ENCODE data around the gene RASGRF1.

The RASGRF1 gene

DNA sequence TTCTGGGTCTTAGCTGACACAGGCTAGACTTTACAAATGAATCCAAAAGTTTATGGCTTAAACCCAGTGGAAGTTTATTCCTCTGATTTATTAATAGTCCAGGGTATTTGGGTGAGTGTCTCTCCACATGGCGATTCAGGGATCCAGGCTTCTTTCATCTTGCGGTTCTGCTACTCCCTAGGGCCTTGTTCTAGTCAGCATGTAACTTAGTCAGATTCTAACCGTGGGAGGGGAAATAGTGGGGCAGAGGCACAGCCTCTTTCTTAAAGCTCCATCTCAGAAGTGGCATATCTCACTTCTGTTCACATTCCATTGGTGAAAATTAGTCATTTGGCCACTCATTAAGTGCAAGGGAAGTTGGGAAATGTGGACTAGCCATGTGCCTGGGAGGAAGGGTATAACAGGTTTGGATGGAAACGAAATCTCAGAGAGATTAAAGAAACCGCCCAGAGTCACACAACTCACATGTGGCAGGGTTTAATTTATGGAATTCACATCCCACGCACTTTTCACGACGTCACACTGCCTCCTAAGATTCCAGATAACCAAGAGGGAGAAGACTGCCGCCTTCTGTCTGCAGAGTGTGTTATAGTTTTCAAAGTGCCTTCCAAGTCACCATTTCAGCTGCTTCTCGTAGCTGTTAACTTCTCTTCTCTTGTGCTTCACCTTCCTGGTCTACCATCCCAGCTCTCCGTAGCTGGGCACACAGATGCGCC lies 11.4 kb upstream of the RASGRF1 start:
- no peak for DNase-seq (ENCODE audit: low read depth)

DNA sequence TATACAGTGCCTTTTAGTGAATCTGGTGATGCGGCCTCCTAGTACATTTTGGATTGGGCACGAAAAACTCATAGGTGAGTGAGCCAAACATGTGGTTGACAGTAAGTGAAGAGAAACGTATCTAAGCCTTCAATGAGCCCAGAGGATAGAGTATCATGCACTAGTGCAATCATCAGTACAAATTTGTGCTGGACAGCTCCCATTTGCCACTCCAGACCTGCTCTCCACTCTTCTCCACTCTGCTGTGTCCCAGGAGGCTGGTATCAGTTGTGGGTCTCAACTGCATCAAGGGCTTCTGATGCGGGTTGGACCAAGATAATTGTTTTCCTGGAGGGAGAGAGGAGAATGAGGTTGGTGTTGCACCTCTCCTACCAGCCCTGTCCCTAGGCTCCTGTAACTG lies 9.1 kb upstream of the RASGRF1 start:
- no peak for DNase-seq (ENCODE audit: low read depth)

DNA sequence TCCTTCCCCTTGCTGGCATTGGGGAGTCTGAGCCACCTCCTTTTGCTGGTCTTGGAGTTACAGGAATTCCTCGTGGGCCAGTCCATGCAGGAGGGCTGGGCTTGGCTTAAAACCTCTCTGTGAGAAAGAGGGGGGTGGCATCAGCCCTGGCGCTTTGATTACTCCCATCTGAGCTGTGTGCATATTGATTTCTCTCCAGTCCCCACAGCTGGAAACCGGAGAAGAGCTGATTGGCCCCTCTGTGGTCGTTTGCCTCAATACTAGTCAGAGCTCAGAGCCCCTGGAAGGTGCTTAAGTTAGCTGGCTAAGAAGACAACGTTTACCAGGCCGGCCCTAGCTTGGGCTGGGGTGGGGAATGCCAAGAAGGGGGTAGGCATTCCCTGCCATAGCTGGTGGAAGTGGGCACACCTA lies 4.0 kb upstream of the RASGRF1 start:
- DNase-seq (ENCODE audit: low read depth): no peak

DNA sequence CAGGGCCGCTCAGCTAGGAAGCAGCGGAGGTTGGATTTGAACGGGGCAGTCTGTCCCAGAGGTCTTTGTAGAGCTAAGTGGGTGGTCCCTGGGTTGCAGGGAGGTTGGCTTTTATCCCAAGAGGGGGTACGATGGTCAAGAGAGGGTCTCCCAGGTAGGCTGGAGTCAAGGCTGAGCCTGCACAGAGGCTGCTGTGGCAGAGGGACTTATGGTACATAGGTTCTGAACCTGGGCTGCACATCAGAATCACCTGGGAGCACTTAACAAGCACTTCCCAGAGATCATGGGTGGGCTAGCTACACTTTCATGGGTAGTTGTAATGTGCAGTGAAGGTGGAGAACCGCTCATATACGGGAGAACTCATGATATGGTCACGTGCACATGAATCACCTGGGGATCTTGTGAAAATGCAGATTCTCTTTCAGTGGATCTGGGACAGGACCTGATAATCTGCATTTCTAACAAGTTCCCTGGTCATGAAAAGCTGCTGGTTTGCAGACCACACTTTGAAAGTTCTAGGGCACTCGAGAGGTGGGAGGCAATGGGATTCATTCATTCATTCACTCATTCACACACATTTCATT lies 2.9 kb upstream of the RASGRF1 start:
- DNase-seq (ENCODE audit: low read depth): no peak

DNA sequence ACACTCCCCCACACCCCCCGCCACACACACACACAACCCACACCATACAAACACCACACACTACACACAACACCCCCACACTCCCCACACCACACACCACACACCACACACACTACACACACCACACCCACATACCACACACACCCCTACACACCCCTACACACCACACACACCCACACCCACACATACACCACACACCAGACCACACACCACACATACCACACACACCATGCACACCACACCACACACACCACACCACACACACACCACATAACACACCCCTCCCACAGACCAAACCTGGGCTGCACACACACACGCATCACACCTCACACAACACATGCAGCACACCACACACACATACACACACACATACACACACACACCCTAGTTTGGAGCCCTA lies 1.8 kb upstream of the RASGRF1 start:
- no peak for DNase-seq (ENCODE audit: low read depth)

DNA sequence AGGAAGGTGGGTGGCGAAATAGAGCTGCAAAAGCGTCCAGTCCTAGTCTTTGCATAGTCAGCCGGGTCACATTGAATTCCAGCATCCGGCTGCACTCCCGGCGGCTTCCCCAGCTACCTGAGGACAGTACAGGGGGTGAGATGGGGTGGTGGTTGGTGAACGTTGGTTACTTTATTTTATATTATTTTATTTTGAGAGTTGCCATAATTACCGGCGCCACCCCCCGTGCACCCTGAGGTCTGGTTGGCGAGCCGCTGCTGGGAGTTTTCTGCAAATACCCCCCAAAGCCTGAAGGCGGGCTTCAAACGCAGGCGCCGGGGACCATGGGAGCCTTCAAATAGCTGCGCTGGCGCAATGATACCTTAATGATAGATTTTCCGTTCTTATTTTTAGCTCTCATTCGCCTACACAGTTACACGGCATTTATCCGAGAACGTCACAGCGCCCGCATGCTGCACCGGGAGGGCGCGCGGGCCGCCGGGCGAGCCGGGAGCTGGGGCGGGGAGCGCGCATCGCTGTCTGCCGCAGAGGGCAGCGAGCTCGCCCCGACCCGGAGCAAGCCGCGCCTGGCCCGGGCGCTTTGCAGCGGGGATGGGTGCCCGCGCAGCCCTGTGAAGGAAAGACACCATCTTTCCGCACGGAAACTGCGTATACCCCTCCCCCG lies 756 bp upstream of the RASGRF1 start:
- DNase-seq (ENCODE audit: low read depth): no peak

DNA sequence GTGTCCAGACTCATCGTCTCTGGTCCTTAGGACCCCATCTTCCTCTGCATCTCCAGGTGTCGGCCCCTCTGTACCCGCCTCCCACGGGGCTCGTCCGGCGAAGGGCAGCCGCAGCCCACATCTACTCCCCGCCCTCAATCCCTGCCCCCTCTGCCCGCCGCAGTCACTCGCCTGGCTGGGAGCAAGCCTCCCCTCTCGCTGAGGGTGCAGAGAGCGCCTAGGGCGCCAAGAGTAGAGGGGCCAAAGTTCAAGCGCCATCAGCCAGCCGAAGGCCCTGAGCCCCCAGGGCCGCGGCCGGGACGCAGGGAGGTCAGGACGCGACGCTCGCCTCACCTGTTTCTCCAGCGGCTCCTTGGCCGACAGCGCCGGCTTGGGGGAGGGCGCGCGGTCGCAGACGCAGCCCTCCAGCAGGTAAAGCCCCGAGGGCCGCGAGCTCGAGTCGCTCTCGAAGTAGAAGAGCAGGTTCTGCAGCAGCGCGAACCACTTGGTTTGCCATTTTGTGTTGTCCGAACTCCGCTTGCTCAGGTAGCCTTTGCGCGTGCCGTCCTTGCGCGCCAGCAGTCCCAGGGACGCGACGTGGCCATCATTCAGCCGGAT lies 592 bp downstream of the RASGRF1 start:
- no peak for DNase-seq (ENCODE audit: low read depth)

DNA sequence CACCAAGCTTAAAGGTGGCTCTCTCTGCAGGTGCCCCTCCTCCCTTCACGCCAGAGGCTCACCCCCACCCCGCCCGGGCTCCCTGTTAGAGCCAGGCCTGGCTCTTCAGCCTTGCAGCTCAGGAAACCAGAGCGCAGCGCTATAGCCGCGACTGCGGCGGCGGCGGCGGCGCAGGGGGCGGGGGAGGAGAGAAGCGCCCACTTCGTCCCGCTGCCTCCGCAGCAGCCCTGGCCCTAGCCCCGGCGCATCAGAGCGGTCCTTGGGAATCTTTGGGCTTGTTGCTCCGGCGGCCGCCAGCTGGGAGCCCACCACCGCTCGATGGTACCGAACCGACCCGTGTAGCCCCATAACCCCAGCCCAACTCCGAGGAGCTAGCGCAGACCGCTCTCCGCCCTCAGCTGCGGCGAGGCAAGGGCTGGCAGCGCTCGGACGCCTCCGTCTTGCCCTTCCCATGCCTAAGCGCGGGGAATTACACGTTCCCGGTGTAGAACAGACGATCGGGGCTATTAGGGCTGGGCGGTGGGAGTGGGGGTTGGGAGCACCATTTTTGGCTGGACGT lies 1.2 kb downstream of the RASGRF1 start:
- no peak for DNase-seq (ENCODE audit: low read depth)

DNA sequence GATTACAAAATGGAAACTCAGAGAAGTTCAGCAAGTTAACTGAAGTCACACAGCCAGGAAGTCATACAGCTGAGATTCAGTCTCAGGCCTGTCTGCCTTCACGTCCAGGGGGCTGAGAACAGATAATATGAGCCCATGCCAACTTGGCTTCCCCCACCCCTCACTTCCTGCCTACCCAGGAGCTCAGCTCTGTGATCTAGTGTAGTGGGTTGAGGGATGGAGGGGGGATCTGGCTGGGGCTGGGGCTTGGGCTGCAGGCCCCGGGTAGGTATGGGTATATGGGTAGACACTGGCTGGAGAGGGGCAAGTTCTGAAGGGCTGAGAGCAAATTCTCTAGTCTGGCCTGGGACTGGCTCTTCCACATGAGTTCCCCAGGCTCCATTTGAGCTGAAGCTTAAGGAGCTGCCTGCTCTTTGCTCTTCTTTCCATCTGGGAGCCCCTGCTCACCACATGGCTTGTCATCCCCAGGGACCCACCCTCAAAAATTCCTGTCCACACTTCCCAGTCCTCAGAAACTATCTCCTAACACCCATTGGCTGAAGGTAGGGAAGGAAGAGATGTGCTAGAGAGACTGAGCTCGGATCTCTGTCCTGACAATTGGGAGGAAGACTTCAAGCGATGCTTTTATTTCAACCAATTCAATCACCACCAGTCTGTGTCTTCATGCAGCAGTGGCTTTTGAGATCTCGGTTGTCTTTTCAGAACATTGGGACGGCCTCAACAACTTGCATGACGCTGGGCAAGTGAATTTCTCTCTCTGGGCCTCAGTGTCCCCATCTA lies 2.0 kb downstream of the RASGRF1 start:
- no peak for DNase-seq (ENCODE audit: low read depth)

DNA sequence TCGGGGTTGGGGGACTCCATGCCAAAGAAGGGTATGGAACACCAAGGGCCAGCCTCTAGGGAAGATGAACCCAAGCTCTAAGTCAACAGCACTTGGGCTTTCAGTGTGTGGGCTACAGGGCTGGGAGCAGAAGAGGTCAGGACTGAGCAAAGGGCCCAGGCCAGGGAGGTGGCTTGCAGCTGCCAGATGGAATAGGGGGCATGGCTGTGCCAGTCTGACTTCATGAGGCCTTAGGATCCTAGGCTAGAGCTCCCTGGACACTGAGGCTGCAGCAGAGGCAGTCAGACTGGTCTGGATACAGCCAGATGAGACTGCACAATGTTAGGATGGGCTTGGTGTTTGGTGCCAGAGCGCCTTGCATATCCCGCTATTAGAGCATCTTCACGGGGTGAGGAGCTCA lies 3.8 kb downstream of the RASGRF1 start:
- no peak for DNase-seq (ENCODE audit: low read depth)

DNA sequence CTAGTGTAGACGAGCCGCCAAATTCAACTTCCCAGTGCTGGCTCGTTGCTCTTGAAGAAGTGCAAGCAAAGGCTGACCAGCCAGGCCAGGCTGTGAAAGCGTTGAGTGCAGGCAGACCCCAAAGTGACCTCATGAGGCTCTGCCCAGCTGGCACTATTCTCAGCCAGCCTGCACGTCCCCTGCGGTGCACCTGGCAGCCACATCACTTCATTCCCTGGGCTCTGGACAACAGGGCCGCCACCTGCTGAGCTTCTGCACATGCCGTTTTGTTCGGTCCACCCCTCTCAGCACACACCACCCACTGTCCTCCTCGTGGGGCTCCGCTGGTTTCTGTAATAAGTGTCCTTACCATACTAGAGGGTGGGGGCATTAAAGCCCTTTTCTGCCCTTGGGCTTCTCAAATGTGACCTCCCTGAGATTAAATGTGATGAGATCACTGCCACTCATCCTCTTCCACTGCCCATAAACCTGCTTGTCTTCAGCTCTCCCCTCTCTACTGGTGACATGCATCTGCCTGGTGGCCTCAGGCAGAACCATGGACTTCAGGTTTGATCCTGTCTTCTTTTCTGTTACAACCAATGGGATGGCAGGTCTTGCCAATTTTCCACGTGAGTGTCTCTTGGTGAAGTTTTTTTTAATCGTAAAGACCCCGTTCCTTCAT lies 6.1 kb downstream of the RASGRF1 start:
- DNase-seq (ENCODE audit: low read depth): no peak

DNA sequence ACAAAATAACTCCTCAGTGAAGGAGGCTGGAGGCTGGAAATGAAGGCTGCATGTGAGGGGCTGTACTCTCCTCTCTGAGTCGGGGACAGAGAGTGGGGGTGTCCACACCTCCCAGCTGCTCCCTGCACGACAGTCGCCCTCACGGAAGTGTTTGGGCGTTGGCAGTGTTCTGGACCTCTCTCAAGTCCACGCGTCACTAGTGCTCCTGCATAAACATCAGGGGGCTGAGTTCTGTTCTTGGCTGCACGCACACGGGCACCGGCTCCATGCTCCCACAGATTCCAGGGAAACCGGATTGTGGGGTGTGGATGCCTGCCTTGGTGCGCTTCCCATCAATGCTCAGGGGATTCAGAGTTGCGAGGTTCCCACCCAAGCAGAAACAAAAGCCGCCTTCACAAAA lies 7.4 kb downstream of the RASGRF1 start:
- no peak for DNase-seq (ENCODE audit: low read depth)

DNA sequence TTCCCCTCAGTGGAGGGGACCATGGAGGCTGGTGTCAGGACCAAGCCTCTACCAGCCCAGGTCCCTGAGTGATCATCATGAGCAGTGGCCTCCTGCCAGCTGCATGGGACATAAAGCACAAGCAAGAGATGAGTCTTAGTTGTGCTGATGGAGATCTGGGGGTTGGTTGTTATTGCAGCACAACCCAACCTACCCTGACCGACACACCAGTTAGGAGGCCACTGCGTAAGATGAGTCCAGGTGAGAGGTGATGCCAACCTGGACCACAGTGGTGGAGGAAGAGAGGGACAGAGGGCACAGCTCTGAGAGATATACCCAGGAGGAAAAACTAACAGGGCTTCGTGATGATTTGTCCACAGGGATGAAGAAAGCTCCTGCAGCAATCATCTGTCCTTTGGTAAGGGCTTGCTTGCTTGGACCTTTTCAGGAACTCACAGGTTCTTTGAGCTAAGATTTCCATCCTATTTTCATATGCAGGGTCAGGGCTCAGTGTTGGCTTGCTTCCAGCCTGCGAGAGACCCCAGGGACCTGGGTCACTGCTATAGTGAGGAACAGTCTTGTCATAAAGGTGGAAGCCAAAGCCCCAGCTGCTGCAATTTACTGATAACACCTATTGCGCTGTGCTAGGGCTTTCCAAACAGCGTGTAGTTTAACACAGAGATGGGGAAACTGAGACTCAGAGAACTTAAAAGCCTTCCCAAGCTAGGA lies 8.1 kb downstream of the RASGRF1 start:
- DNase-seq (ENCODE audit: low read depth): no peak

DNA sequence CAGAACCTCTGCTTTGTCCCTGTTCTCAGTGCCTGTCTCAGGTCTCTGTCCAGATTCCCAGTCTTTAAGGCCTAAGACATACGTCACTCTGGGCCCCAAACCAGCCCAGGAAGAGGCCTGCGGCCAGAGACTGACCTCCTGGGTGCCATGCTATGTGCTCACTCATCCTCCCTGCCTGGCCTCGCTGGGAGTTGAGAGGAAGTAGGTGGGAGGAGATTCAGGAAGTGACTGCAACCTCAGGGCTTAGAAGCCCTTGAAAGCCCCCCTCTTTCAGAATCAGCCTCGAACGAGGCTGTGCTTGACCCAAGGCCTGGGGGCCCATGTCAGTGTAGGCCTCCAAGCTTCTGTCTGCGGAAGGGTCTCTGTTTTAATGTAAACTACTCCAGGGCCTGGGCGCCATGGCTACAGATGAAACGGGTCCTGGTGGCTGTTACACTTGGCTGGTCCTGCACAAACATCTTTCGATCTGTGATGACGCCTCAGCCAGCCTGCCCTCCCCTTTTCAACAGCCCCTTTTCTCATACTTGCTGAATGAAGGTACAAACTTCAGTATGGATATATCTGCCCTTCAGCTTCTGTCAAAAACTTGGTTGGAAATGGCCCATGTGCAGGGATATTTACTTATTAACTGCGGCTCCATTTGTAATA lies 11.7 kb downstream of the RASGRF1 start:
- no peak for DNase-seq (ENCODE audit: low read depth)

DNA sequence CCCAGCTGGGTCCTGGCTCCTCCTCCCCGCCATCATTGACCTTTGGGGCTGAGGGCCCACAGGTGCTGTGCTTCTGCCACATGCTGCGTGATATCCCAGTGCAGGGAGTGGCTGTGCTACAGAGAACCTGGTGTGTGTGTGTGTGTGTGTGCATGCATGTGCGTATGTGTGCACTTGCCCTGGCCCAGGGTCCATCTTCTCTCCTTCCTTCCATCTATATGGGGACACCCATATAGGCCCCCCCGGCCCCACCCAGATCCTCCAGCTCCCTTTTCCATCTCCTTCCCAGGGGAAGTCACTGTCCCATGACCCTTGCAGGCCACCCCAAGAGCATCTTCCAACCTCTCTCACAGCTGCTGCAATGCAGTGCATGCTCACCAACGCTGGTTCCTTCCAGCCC lies 12.6 kb downstream of the RASGRF1 start:
- DNase-seq (ENCODE audit: low read depth): no peak

DNA sequence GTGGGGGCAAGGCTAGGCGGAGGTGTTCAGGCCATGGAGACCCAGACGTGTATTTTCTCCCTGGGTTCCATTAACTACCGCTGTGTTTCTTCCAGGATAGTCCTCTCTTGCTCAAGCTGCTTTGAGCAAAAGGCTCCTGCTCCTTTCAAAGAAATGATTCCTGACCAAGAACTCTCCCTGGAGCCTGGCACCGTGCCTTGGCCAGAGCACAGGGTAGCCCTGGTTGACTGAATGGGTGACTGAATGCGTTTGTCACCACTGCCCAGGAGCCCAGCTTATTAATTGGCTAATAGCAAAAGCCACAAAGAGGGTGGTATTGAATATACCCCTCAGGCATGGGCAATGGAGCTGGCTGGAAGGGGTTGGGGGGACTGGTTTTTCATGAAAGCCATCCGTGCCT lies 13.9 kb downstream of the RASGRF1 start:
- no peak for DNase-seq (ENCODE audit: low read depth)

DNA sequence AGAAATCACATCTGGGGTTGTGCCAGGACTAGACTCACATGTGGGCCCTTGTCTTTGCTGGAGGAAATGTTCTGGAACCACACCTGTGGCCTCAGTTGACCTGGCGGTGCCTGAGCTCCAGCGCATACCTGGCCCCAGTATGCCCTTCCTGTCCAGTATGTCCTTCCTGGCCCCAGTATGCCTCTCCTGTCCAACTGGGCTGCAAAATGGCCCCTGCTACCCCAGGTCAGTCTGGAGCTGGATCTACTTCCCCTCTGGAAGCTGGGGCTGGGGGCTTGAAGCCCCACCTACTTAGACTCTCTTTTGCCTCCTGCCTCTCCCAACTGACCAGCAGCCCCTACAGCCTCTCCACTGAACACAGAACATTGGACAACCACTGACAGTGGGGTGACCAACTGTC lies 15.3 kb downstream of the RASGRF1 start:
- DNase-seq (ENCODE audit: low read depth): no peak

DNA sequence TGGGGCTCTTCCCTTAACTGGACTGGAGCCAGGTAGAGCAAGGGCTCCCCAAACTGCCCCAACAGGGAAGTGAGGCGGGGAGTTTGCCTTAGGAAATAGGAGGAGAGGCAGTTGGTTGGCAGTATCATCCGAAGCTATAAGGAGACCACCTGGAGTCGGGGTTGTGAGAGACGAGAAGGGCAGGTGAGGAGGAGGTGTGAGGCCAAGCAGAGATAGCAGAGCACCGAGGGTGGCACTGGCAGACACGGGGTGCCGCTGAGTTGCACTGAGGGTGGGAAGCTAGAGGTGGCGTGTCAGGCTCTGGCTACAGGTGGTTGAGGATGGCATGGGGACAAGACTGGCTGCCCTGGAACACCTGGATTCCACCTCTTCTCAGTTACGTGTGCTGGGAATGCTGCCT lies 17.2 kb downstream of the RASGRF1 start:
- DNase-seq (ENCODE audit: low read depth): no peak

DNA sequence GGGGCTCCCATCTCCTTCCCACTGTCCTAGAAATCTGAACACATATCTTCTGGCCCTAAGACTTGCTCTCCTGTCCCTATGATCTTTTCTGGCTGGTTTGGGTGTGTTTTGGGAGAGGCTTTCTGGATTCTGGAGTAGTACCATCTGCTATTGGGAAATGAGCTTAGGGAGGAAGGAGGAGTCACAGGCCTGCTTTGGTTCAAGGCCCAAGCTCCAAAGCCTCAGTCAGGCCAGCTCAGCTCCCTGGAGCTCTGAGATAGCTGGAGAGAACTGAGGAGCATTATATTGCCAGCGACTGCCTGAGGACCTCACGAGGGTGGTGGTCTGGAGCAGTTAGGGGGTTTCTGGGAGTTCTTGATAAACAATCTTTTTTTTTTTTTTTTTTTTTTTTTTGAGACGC lies 18.7 kb downstream of the RASGRF1 start:
- no peak for DNase-seq (ENCODE audit: low read depth)

DNA sequence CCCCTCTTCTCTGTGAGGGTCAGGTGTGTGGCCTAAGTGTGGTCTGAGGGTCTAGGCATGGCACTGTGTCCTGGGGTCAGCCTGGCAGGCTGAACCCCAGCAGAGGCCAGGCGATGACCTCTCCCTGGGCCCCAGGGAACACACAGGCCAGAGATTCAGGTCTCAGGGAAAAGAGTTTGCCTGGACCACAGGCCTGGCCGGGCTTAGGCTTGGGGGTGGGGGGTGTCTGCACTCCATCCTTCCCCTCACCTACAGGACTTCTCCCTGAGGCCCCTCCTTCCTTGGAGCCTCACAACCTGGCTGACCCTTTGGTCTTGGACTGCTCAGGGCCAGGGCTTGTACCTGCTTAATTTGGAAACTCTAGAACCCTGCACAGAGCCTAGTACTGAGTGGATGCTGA lies 21.8 kb downstream of the RASGRF1 start:
- DNase-seq (ENCODE audit: low read depth): no peak
